HG03103 (cell line): ENCODE data around the gene UNC13B.
"Not testable (repeated sequence)": the region's sequence is repeated elsewhere in the genome, so short reads cannot be mapped to it uniquely, and the experiment has no call there.

Experiments used
- ATAC-seq: cut with Tn5 transposase; IDR thresholded peaks from one replicate; pipeline ENCODE4 v1.9.1; 2021; ENCODE audit warnings: low read depth; ENCODE audit not compliant: unreplicated experiment

UNC13B gene

GRCh38 chr9:35357826-35358225 is 196.0 kb downstream of the UNC13B start:
- no peak for ATAC-seq

DNA sequence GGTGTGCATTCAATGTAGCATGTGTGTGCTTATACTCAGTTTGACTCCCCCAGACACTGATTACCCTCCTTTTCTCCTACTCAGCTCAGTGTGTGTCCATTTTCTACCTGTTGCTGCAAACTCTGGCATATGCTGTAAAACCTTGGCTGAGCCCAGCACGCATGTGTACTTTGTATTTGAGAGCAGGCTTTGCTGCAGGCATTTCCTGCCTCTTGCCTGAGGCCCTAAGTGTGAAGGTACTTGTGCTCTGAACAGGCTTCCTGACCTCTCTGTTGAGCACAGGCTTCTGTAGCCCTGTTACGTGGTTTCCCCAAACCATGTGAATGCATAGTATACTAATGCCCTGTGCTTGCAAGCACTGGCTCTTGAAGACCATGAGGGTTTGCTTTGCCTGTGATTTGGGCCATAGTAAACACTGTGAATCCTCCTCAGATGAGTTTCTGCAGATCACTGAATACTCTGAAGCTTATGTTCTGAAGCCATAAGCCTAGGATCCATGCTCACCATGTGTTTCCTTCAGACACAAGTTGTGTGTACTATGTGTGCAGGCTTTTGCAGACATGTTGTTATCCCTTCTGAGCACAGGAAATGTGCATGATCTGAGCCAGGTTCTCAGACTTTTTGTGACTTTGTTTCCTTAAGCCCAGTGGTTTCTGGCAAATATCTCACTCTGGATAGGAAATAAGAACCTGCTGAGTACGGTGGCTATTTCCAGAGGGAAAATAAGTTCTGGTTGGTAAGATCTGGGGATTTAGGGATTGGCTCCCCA is 203.2 kb downstream of the UNC13B start:
- no peak for ATAC-seq

DNA sequence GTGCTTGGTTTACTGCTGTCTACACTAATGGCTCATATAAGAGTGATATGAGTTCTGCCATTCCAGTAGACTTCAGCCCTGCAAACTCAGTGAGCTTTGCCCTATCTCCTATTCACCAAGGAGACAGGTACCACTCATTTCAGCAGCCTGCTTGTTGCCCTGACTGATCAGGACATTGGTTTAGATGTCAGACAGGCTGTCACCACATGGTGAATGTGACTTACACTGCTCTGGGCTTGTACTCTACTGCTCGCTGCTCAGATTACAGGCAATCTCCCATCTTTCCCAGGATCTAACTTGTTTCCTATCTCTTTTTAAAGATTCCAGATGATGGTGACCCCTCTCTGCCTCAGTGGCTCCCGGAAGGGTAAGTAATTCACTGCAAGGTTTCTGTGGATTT is 204.8 kb downstream of the UNC13B start:
- no peak for ATAC-seq

DNA sequence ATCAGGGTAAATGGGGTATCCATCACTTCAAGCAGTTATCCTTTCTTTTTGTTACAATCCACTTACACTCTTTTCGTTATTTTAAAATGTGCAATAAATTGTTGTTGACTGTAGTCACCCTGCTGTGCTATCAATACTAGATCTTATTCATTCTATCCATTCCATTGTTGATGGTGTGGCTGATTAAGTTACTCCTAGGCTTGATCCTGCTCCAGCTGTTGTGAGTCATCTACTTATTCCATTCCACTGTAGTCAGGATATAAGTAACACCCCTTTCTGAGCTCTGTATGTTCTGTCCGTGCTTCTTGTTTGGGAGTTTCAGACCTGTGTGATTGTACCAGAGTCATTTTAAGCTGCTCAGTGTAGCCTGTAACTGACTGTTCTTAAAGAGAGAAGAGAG is 205.6 kb downstream of the UNC13B start:
- no peak for ATAC-seq

DNA sequence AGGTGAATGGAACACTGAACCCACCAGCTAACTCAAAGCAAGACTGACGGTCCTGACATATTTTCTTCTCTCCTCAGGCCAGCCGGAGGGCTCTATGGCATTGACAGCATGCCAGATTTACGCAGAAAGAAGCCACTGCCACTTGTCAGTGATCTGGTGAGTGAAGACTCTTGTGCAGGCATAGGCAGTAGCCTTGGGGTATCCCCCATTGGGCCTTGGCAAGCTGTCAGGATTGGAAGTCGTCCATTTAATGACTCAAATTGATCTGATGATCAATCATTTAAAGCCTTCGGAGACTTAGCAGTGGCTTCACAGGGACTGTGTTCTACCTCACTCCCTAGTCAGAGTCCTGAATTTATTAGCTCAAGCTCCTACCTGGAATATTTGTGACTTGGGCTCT is 208.4 kb downstream of the UNC13B start:
- no peak for ATAC-seq

- ATAC-seq, result no peak
Measured at GRCh38 chr9:35374436-35374835, 212.6 kb downstream of the UNC13B start.

DNA sequence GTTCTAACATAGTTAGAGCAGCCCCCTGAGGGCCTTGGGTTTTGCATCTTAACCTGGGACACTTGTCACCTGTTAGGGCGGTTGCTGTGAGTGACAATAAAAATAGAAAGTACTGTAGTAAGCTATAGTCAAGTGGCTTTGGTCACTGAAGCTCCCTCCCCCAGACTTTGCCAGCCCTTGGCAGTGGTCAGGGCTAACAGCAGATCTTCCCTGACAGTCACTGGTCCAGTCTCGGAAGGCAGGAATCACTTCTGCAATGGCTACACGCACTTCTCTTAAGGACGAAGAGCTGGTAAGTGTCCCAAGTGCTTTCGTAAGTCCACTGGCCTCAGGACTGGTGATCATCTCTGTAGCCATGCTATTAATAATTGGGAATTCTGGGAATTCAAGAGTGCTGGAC is 213.1 kb downstream of the UNC13B start:
- no peak for ATAC-seq

DNA sequence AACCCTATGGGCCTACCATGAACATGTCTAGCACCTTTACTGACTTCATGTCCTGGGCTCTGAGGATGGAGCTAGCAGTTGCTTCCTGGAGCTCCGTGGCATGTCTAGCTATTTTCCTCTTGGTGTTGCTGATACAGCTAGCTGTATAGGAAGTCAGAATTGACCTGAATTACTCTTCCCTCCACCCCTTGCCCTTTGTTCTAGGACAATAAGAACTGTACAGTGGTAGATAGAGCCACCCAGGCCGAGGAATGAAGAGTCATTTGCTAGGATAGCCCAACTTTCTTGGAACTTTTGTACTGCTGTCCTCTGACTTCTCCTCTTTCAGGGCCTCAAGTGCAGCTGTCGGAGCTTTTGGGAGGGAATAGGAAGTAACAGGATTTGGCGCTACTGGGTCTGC is 218.2 kb downstream of the UNC13B start:
- ATAC-seq, result no peak

DNA sequence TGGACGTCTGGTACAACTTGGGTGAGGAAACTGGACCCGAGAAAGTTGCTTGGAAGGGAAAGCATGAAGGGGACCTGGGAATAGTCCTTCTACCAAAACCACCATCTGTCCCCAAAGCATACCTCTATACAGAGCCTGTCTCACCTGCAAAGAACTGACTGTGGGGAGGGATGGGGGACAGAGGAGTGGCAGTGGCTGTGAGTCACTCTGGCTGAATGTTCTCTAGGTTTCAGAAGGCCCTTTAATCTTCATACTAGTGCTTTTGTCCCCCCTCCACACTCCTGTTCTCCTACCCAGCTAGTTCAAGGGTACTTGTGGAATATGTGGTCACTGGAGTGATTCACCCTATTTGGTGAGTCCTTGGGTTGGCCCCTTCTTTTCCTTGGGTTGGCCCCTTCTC is 218.8 kb downstream of the UNC13B start:
- no peak for ATAC-seq

DNA sequence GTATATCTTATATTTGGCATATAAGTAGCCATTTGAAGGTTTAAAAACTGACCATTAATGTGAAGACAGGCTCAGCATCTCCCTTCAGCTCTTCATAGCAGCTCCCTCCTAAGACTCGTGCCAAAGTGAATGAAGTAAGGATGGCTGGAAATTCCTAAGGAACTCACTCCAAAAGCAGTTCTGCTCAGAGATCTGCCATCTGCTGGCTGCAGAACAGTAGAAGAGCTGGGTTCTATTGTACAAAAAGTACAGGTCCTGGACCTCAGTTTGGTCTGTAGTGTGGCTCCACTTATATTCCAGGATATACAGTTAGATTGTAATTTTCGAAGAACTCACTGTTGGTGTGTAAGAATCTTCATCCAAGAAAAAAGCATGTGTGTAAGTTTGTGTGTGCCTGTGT is 223.2 kb downstream of the UNC13B start:
- no peak for ATAC-seq

GRCh38 chr9:35395076-35395705 is 233.4 kb downstream of the UNC13B start:
- ATAC-seq, result no peak

- ATAC-seq, result no peak
Measured at GRCh38 chr9:35395706-35396101, 233.9 kb downstream of the UNC13B start.

- ATAC-seq, result no peak
Measured at GRCh38 chr9:35396560-35397215, 234.9 kb downstream of the UNC13B start.

- ATAC-seq, result no peak
Measured at GRCh38 chr9:35397216-35397698, 235.4 kb downstream of the UNC13B start.

DNA sequence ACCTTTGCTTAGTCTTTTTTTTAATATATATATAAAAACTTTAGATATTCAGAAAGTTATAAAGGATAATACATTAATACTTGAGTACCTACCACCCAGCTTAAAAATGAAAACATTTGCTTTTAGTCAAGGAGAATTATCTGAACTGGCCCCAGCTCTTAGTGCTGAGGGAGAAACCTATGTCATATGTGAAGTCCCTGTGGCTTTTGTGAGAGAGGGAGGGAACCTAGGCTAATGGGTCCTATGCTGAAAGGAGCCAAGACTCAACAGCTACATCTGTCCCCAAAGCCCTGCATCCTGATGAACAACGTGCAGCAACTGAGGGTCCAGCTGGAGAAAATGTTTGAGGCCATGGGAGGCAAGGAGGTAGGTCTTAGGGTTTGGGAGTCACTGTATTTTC is 236.1 kb downstream of the UNC13B start:
- ATAC-seq, result no peak

GRCh38 chr9:35398651-35399335 is 237.0 kb downstream of the UNC13B start:
- no peak for ATAC-seq

GRCh38 chr9:35404865-35405264 is 243.1 kb downstream of the UNC13B start:
- ATAC-seq, result no peak

GRCh38 chr9:35406183-35406959 is 244.6 kb downstream of the UNC13B start:
- ATAC-seq, result no peak

DNA sequence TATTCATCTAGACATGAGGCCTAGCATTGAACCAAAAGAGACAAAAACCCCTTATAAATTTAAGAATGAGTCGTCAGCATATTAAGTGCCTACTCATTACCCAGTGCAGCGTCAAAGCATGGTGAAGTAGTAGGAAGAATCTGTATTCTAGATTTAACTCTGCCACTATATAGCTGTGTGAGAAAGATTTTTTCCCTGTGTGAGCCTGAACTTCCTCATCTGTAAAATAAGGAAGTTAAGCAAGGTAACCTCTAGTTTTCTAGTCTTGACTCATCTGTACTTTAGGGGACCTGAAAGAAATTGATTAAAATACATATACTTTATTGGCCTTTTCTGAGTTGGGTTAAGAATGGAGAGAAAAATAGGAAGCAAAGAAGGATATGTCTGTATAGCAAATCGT is 246.0 kb downstream of the UNC13B start:
- ATAC-seq, result no peak

GRCh38 chr9:35409434-35409833 is 247.6 kb downstream of the UNC13B start:
- ATAC-seq, result not testable (repeated sequence)
